ENCODE results near the gene DACH2.

The DACH2 gene

GRCh38 chrX:86829786-86830185, 681.5 kb downstream of the DACH2 start:
- DNase-seq = no peak

GRCh38 chrX:86830685-86831084, 682.4 kb downstream of the DACH2 start:
- no peak for DNase-seq

GRCh38 chrX:86845101-86845500, 696.9 kb downstream of the DACH2 start:
- DNase-seq = no peak

All from SW 1271 (cell line).